Measurements from ENCODE around the gene SORCS2. TPM values are rescaled to one million over a fixed set of nuclear protein-coding genes. Genes with fewer than 3 reads are reported as not detected.

The SORCS2 gene
- polyA plus RNA-seq, 3 donors = 0.46 to 0.55 TPM; not detected in 1

- Histone ChIP-seq H3K36me3 (replicated peaks in 1 of 2; ENCODE audit: control insufficient read depth in 1 of 2, insufficient read depth in 2 of 2, low read length in 2 of 2) (no peaks in the 10 kb centered on the region), H3K4me1 (ENCODE audit: control insufficient read depth in 1 of 2, insufficient read depth in 2 of 2, low read length in 2 of 2) (peaks cover 67 to 76% of the 10 kb centered on the region in 2 donors), H3K9me3 (replicated peaks in 1 of 2; ENCODE audit: control insufficient read depth in 1 of 2, insufficient read depth in 1 of 2, low read length in 2 of 2) (no peaks in the 10 kb centered on the region), H3K4me2 (replicated peaks; ENCODE audit: extremely low read depth, low read length, poor library complexity, severe bottlenecking) (peak overlapping the region; percentile 79), H2AFZ (ENCODE audit: insufficient read depth, low read depth, low read length, poor library complexity, severe bottlenecking) (no peak overlapping the region), H3K79me2 (ENCODE audit: insufficient read depth, low read length) (no peaks in the 10 kb centered on the region), H3K27ac (ENCODE audit: low read depth in 1 of 2, low read length in 2 of 2) (peak overlapping the region; percentile 86 to 92), H3K27me3 (ENCODE audit: control insufficient read depth in 2 of 2, insufficient read depth in 2 of 2, low read length in 2 of 2) (no peaks in the 10 kb centered on the region), H3K9ac (ENCODE audit: insufficient read depth, low read length, poor library complexity, severe bottlenecking) (peak overlapping the region; percentile 38), H4K20me1 (ENCODE audit: insufficient read depth, low read length) (no peaks in the 10 kb centered on the region), H3K4me3 (replicated peaks in 1 of 3; ENCODE audit: low read depth in 2 of 3, low read length in 3 of 3) (peak overlapping the region in 2 of 3 experiments; percentile 19 to 73)
- Mint-ChIP-seq H3K4me3 (peak overlapping the region in 1 of 2 donors; percentile 83), H3K36me3 (peaks cover 6 to 9% of the 10 kb centered on the region in 2 donors), H3K27me3 (ENCODE audit: low read depth in 3 of 3) (peaks cover 0 to 9% (median 3%) of the 10 kb centered on the region in 3 donors), H3K27ac (peak overlapping the region in 2 of 7 donors; percentile 97), H3K4me1 (peaks cover 61% of the 10 kb centered on the region), H3K9me3 (peaks cover 0 to 6% (median 1%) of the 10 kb centered on the region in 7 donors)
- peak; percentile 92 to 94 (median 92) for DNase-seq
- WGBS (ENCODE audit: insufficient coverage) = 34% methylated on average over 6 of the region's 7 CpGs
- intact Hi-C loops (cut with micrococcal nuclease) = loop anchor here (1.0 to 10.0 kb wide), 3 partner anchors 8 to 54 kb away; no protein-coding TSS in a partner anchor
- TF ChIP-seq CTCF (IDR thresholded peaks at IDR 0.05) = no peak
These were observed 446.8 kb downstream of the SORCS2 start for GRCh38 chr4:7638984-7639789.

- Histone ChIP-seq H3K79me2 (ENCODE audit: insufficient read depth, low read length) (no peaks in the 10 kb centered on the region), H3K4me1 (ENCODE audit: control insufficient read depth in 1 of 2, insufficient read depth in 2 of 2, low read length in 2 of 2) (peaks cover 57 to 74% of the 10 kb centered on the region in 2 donors), H4K20me1 (ENCODE audit: insufficient read depth, low read length) (no peaks in the 10 kb centered on the region), H2AFZ (ENCODE audit: insufficient read depth, low read depth, low read length, poor library complexity, severe bottlenecking) (no peak overlapping the region), H3K27me3 (ENCODE audit: control insufficient read depth in 2 of 2, insufficient read depth in 2 of 2, low read length in 2 of 2) (no peaks in the 10 kb centered on the region), H3K9me3 (replicated peaks in 1 of 2; ENCODE audit: control insufficient read depth in 1 of 2, insufficient read depth in 1 of 2, low read length in 2 of 2) (peaks cover 0 to 3% of the 10 kb centered on the region in 2 donors), H3K4me3 (replicated peaks in 1 of 3; ENCODE audit: low read depth in 2 of 3, low read length in 3 of 3) (peak overlapping the region in 1 of 3 experiments; percentile 73), H3K4me2 (replicated peaks; ENCODE audit: extremely low read depth, low read length, poor library complexity, severe bottlenecking) (peak overlapping the region; percentile 79), H3K27ac (ENCODE audit: low read depth in 1 of 2, low read length in 2 of 2) (peak overlapping the region in 1 of 2 donors; percentile 86), H3K9ac (ENCODE audit: insufficient read depth, low read length, poor library complexity, severe bottlenecking) (no peak overlapping the region), H3K36me3 (replicated peaks in 1 of 2; ENCODE audit: control insufficient read depth in 1 of 2, insufficient read depth in 2 of 2, low read length in 2 of 2) (no peaks in the 10 kb centered on the region)
- TF ChIP-seq CTCF (IDR thresholded peaks at IDR 0.05) = no peak
- H3K9me3 Mint-ChIP-seq = peaks cover 0 to 15% (median 4%) of the 10 kb centered on the region in 7 donors
- peaks cover 58% of the 10 kb centered on the region for H3K4me1 Mint-ChIP-seq
- H3K4me3 Mint-ChIP-seq = no peak overlapping the region
- peaks cover 0 to 12% (median 2%) of the 10 kb centered on the region in 3 donors for H3K27me3 Mint-ChIP-seq (ENCODE audit: low read depth in 3 of 3)
- DNase-seq = no peak
- peaks cover 11 to 16% of the 10 kb centered on the region in 2 donors for H3K36me3 Mint-ChIP-seq
- intact Hi-C loops (cut with micrococcal nuclease) = loop anchor here in 1 of 2 donors (10.0 kb wide), 1 partner anchor 935 kb away; the partner anchor contains the start of gene MRFAP1L1
- WGBS (ENCODE audit: insufficient coverage) = 90% methylated on average over 5 of the region's 6 CpGs
- no peak overlapping the region for H3K27ac Mint-ChIP-seq
These were observed 447.8 kb downstream of the SORCS2 start for GRCh38 chr4:7640136-7640535.

All from CD14-positive monocyte (primary cell).